BLaER1 treated with 17β-estradiol and CSF1 and Interleukin-3, amounts not matched to agents 10 nM and 100 nM (cell line): ENCODE data around the gene NRROS.
"Not testable (repeated sequence)": the region's sequence is repeated elsewhere in the genome, so short reads cannot be mapped to it uniquely, and the experiment has no call there.

Experiments
- H3K27ac ChIP-seq, 11 experiments: shearing (Covaris generic); formaldehyde crosslinking; 2 replicates each; pipeline ENCODE4 v1.8.1; 2022
- H3K27me3 ChIP-seq, 11 experiments: shearing (Covaris generic); formaldehyde crosslinking; 2 replicates each; pipeline ENCODE4 v1.8.1; 2022
- H3K36me3 ChIP-seq, 11 experiments: shearing (Covaris generic); formaldehyde crosslinking; 2 replicates each; pipeline ENCODE4 v1.8.1; 2022
- H3K4me1 ChIP-seq, 10 experiments: shearing (Covaris generic); formaldehyde crosslinking; 2 replicates each; pipeline ENCODE4 v1.8.1; 2022
- H3K4me2 ChIP-seq, 11 experiments: shearing (Covaris generic); formaldehyde crosslinking; 2 replicates each; pipeline ENCODE4 v1.8.1; 2022
- H3K4me3 ChIP-seq, 10 experiments: shearing (Covaris generic); formaldehyde crosslinking; 2 replicates each; pipeline ENCODE4 v1.8.1; 2022
- H3K9ac ChIP-seq, 11 experiments: shearing (Covaris generic); formaldehyde crosslinking; 2 replicates each; pipeline ENCODE4 v1.8.1; 2022
- H3K9me3 ChIP-seq, 11 experiments: shearing (Covaris generic); formaldehyde crosslinking; replicated peaks in 1 of 11; 2 replicates each; pipeline ENCODE4 v1.8.1; 2022
- H4K20me1 ChIP-seq, 11 experiments: shearing (Covaris generic); formaldehyde crosslinking; 2 replicates each; pipeline ENCODE4 v1.8.1; 2022
- Cebpa-rat ChIP-seq, 11 experiments: shearing (Covaris generic); IDR thresholded peaks; 2 replicates each; pipeline ENCODE4 v1.8.1; 2022

Gene NRROS

GRCh38 chr3:196604548-196604947 is 34.9 kb upstream of the NRROS start:
- no peaks in the 10 kb centered on the region for H3K27me3 ChIP-seq
- no peaks in the 10 kb centered on the region for H4K20me1 ChIP-seq
- no peak for TF ChIP-seq Cebpa-rat (IDR thresholded peaks at IDR 0.05)
- H3K9me3 ChIP-seq, result no peaks in the 10 kb centered on the region
- H3K4me3 ChIP-seq, result no peak overlapping the region
- H3K4me2 ChIP-seq, result peak overlapping the region in 8 of 11 experiments; percentile 28 to 54 (median 46); a peak in 15 of 22 replicates
- H3K9ac ChIP-seq, result no peak overlapping the region; a peak in 1 of 22 replicates
- H3K36me3 ChIP-seq, result no peaks in the 10 kb centered on the region
- H3K4me1 ChIP-seq, result peaks cover 2 to 22% (median 12%) of the 10 kb centered on the region in 10 experiments
- no peak overlapping the region for H3K27ac ChIP-seq

DNA sequence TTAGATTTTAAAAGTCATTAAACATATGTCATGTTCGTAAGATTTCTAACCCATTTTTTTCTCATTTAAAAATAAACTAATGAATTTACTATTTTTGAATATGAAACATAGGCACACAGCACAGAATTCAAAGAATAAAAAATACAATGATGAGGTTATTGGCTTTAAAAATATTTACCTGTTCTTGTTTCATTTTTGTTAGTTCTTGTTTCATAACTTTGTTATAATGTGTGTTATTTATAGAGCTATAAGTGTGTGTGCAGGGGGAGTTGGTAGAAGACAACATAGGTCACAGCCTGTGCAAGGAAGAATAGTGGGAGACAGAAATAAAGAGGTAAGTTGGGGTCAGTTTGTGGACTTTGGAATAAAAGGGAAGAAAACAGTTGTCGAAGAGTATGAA is 30.8 kb upstream of the NRROS start:
- Histone ChIP-seq H3K4me3 (no peak overlapping the region), H3K4me2 (peak overlapping the region in 1 of 11 experiments; percentile 66; a peak in 1 of 22 replicates), H4K20me1 (no peaks in the 10 kb centered on the region), H3K36me3 (no peaks in the 10 kb centered on the region), H3K4me1 (peaks cover 34 to 47% (median 42%) of the 10 kb centered on the region in 10 experiments), H3K27me3 (no peaks in the 10 kb centered on the region), H3K9me3 (no peaks in the 10 kb centered on the region), H3K9ac (0 out of 22 replicates have a peak overlapping the region, but pooled peaks of 1 of the 11 experiments have one; percentile 17), H3K27ac (no peak overlapping the region)
- TF ChIP-seq Cebpa-rat (IDR thresholded peaks at IDR 0.05), result no peak

DNA sequence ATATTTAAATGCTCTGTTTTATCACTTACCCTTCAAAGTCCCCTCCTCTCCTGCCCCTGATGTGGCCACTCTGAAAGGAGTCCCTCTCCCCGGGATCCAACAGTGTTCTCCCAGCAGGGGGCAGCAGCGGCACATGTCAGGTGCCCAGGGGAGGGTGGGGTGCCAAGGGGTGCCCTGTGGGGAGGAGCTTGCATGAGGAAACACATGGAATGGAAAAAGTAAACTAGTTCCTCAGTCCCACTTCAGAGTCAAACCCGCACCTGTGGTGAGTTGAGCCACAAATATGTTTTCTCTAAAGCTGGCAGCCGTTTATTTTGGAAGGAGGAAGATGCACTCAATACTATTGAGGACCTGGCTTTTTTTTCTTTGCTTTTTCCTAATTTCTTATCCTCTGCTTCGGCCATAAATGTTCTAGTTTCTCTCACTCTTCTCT is 30.1 kb upstream of the NRROS start:
- H3K4me1 ChIP-seq, result peaks cover 34 to 41% (median 36%) of the 10 kb centered on the region in 10 experiments
- H4K20me1 ChIP-seq, result no peaks in the 10 kb centered on the region
- H3K36me3 ChIP-seq, result no peaks in the 10 kb centered on the region
- no peaks in the 10 kb centered on the region for H3K9me3 ChIP-seq
- peak overlapping the region in 8 of 11 experiments; percentile 22 to 53 (median 46); a peak in 14 of 22 replicates for H3K9ac ChIP-seq
- no peak for TF ChIP-seq Cebpa-rat (IDR thresholded peaks at IDR 0.05)
- H3K27me3 ChIP-seq, result no peaks in the 10 kb centered on the region
- peak overlapping the region in 2 of 10 experiments; percentile 23 to 41; a peak in 3 of 20 replicates for H3K4me3 ChIP-seq
- H3K4me2 ChIP-seq, result peak overlapping the region; percentile 51 to 80 (median 72)
- peak overlapping the region; percentile 5 to 71 (median 61); a peak in 21 of 22 replicates for H3K27ac ChIP-seq

DNA sequence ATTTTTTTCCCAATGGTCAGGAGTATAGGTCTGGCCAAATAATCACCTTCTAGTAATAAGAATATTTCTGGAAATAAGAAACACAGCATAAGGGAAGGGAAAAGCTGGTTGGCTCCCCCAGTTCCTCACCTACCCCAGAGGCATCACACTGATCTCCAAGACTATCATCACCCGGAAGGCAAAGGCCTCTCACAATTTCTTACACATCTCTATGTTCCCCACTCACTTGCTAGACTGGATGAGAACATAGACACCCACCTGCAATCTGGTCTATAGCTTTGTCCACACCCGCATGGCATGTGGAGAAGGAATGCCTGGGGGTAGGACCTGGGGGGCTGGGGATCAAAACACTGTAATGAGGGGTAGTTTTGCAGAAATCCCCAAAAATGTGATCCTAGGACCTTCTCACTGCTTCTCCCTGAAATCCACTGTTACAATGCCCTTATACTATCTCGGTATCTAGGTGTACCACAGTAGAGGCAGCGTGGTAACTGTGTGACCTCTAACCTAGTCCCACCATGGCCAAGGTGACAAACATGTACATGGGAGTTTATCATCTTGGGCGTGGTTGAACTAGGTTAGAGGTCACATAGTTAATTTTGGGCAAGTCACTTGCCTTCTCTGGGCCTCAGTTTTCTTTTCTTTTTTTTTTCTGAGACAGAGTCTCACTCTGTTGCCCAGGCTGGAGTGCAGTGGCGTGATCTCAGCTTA is 29.5 kb upstream of the NRROS start:
- H4K20me1 ChIP-seq, result no peaks in the 10 kb centered on the region
- no peaks in the 10 kb centered on the region for H3K9me3 ChIP-seq
- H3K27me3 ChIP-seq, result no peaks in the 10 kb centered on the region
- H3K4me3 ChIP-seq, result peak overlapping the region in 2 of 10 experiments; percentile 23 to 41; a peak in 3 of 20 replicates
- H3K36me3 ChIP-seq, result no peaks in the 10 kb centered on the region
- peak overlapping the region; percentile 5 to 71 (median 61); a peak in 21 of 22 replicates for H3K27ac ChIP-seq
- H3K4me2 ChIP-seq, result peak overlapping the region; percentile 51 to 80 (median 72)
- peak overlapping the region in 8 of 11 experiments; percentile 22 to 53 (median 46); a peak in 15 of 22 replicates for H3K9ac ChIP-seq
- no peak for TF ChIP-seq Cebpa-rat (IDR thresholded peaks at IDR 0.05)
- H3K4me1 ChIP-seq, result peaks cover 29 to 41% (median 33%) of the 10 kb centered on the region in 10 experiments

DNA sequence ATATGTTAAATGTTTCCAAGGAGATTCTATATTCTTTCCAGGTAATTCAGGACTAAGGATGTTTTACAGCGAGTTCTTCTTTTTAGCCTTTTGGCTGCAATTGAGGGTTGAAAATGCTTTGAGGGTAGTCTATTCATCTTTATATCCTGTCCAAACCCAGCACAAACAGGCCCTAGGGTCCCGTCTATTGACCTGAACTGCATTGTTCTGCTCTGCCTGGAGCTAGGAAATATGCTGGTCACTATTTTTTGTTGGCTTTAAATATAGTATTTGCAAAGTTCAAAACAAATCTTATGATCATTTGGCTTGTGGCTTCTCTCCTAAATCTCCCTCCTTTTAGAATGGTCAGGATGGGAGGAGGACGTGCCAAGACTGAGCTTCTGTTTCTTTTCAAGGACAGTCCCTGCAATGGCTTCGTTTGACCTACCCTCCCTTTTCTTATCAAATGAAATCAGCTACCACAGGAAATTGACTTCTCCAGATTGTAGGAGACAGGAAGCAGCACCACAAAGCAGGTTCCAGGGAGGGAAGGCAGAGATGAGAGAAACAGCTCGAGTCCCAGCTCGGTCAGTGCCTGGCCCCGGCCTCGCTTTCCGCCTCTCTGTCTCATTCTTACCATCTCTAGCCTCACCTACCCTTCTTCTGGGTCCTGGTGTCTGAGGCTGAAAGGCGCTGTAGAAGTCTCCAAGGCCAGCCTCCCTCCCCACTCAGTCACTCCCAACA is 27.6 kb upstream of the NRROS start:
- H3K4me3 ChIP-seq, result no peak overlapping the region
- no peaks in the 10 kb centered on the region for H3K36me3 ChIP-seq
- H3K27me3 ChIP-seq, result no peaks in the 10 kb centered on the region
- peak overlapping the region; percentile 50 to 88 (median 70) for H3K4me2 ChIP-seq
- no peaks in the 10 kb centered on the region for H3K9me3 ChIP-seq
- no peaks in the 10 kb centered on the region for H4K20me1 ChIP-seq
- TF ChIP-seq Cebpa-rat (IDR thresholded peaks at IDR 0.05), result no peak
- H3K9ac ChIP-seq, result peak overlapping the region in 6 of 11 experiments; percentile 5 to 35 (median 22); a peak in 5 of 22 replicates
- peak overlapping the region in 9 of 11 experiments; percentile 17 to 63 (median 39); a peak in 14 of 22 replicates for H3K27ac ChIP-seq
- peaks cover 30 to 49% (median 36%) of the 10 kb centered on the region in 10 experiments for H3K4me1 ChIP-seq

- not testable (repeated sequence) for H4K20me1 ChIP-seq, H3K27me3 ChIP-seq, H3K4me3 ChIP-seq, H3K27ac ChIP-seq, H3K9ac ChIP-seq, H3K4me2 ChIP-seq, H3K36me3 ChIP-seq, H3K9me3 ChIP-seq
- H3K4me1 ChIP-seq, result peaks cover 26 to 52% (median 35%) of the 10 kb centered on the region in 10 experiments
These were observed 24.3 kb upstream of the NRROS start for GRCh38 chr3:196615234-196615633.

DNA sequence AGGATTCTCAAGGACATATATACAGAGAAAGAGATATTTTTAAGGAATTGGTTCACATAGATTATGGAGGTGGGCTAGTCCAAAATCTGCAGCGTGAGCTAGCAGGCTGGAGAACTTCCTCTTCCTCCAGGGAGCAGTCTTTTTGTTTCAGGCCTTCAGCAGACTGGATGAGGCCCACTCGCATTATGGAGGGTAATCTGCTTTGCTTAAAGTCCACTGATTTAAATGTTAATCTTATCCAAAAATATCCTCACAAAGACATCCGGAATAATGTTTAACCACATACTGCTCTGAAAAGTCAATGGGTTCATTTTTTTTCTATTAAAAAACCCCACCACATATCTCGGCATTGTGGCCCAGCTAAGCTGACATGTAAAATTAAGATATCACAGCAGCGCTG is 22.2 kb upstream of the NRROS start:
- no peaks in the 10 kb centered on the region for H3K9me3 ChIP-seq
- H3K27me3 ChIP-seq, result no peaks in the 10 kb centered on the region
- H3K4me3 ChIP-seq, result no peak overlapping the region
- peak overlapping the region in 10 of 11 experiments; percentile 26 to 56 (median 52); a peak in 17 of 22 replicates for H3K27ac ChIP-seq
- peak overlapping the region; percentile 7 to 59 (median 28); a peak in 10 of 22 replicates for H3K9ac ChIP-seq
- H3K4me2 ChIP-seq, result peak overlapping the region in 9 of 11 experiments; percentile 22 to 53 (median 35); a peak in 17 of 22 replicates
- no peaks in the 10 kb centered on the region for H3K36me3 ChIP-seq
- H4K20me1 ChIP-seq, result no peaks in the 10 kb centered on the region
- peaks cover 13 to 34% (median 19%) of the 10 kb centered on the region in 10 experiments for H3K4me1 ChIP-seq
- TF ChIP-seq Cebpa-rat (IDR thresholded peaks at IDR 0.05), result no peak

- no peak for TF ChIP-seq Cebpa-rat (IDR thresholded peaks at IDR 0.05)
- Histone ChIP-seq H3K36me3 (no peaks in the 10 kb centered on the region), H3K4me1 (peaks cover 18 to 40% (median 25%) of the 10 kb centered on the region in 10 experiments), H4K20me1 (no peaks in the 10 kb centered on the region), H3K9ac (no peak overlapping the region), H3K27me3 (no peaks in the 10 kb centered on the region), H3K4me3 (no peak overlapping the region), H3K27ac (no peak overlapping the region), H3K9me3 (no peaks in the 10 kb centered on the region), H3K4me2 (no peak overlapping the region)
These were observed 20.3 kb upstream of the NRROS start for GRCh38 chr3:196619223-196619622.

DNA sequence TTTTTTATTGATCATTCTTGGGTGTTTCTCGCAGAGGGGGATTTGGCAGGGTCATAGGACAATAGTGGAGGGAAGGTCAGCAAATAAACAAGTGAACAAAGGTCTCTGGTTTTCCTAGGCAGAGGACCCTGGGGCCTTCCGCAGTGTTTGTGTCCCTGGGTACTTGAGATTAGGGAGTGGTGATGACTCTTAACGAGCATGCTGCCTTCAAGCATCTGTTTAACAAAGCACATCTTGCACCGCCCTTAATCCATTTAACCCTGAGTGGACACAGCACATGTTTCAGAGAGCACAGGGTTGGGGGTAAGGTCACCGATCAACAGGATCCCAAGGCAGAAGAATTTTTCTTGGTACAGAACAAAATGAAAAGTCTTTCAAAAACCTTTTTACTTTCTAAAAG is 19.9 kb upstream of the NRROS start:
- peaks cover 22 to 45% (median 30%) of the 10 kb centered on the region in 10 experiments for H3K4me1 ChIP-seq
- H3K36me3 ChIP-seq, H3K9ac ChIP-seq, H3K27ac ChIP-seq, H3K4me3 ChIP-seq, H4K20me1 ChIP-seq, H3K9me3 ChIP-seq, H3K27me3 ChIP-seq, H3K4me2 ChIP-seq: not testable (repeated sequence)
